Measurements from ENCODE around the gene CLNK.

Gene CLNK

GRCh38 chr4:10504570-10505179, 179.9 kb downstream of the CLNK start:
- DNase-seq: no peak

GRCh38 chr4:10502717-10503116, 181.9 kb downstream of the CLNK start:
- DNase-seq: no peak

GRCh38 chr4:10500776-10501175, 183.8 kb downstream of the CLNK start:
- no peak for DNase-seq

GRCh38 chr4:10496200-10496599, 188.4 kb downstream of the CLNK start:
- no peak for DNase-seq

GRCh38 chr4:10495651-10496050, 188.9 kb downstream of the CLNK start:
- DNase-seq: no peak

GRCh38 chr4:10492464-10492863, 192.1 kb downstream of the CLNK start:
- no peak for DNase-seq

- DNase-seq: no peak
Observed at GRCh38 chr4:10491401-10491800, 193.2 kb downstream of the CLNK start.

GRCh38 chr4:10490996-10491395, 193.6 kb downstream of the CLNK start:
- no peak for DNase-seq

GRCh38 chr4:10482913-10483312, 201.7 kb downstream of the CLNK start:
- no peak for DNase-seq

- DNase-seq: no peak
Observed at GRCh38 chr4:10480616-10481015, 204.0 kb downstream of the CLNK start.

- DNase-seq: no peak
Observed at GRCh38 chr4:10478621-10479020, 205.9 kb downstream of the CLNK start.

- no peak for DNase-seq
Observed at GRCh38 chr4:10470505-10470904, 214.1 kb downstream of the CLNK start.

- DNase-seq: no peak
Observed at GRCh38 chr4:10466161-10466560, 218.4 kb downstream of the CLNK start.

GRCh38 chr4:10462876-10463275, 221.7 kb downstream of the CLNK start:
- no peak for DNase-seq

- DNase-seq: no peak
Observed at GRCh38 chr4:10461850-10462400, 222.6 kb downstream of the CLNK start.

GRCh38 chr4:10461091-10461849, 223.3 kb downstream of the CLNK start:
- DNase-seq: peak; percentile 72 to 80

- no peak for DNase-seq
Observed at GRCh38 chr4:10460313-10461047, 224.1 kb downstream of the CLNK start.

- no peak for DNase-seq
Observed at GRCh38 chr4:10459305-10459704, 225.3 kb downstream of the CLNK start.

GRCh38 chr4:10458177-10458576, 226.4 kb downstream of the CLNK start:
- DNase-seq: no peak

- DNase-seq: peak; percentile 71 to 83
Observed at GRCh38 chr4:10457255-10457801, 227.2 kb downstream of the CLNK start, which contains the start of gene ZNF518B. TSS of gene ZNF518B (minus strand) at chr4:10457426. CDS start at chr4:10446328, 11,098 bp downstream.

- DNase-seq: peak; percentile 29 to 67
Observed at GRCh38 chr4:10456595-10457254, 227.8 kb downstream of the CLNK start.

GRCh38 chr4:10456260-10456594, 228.3 kb downstream of the CLNK start:
- no peak for DNase-seq

- no peak for DNase-seq
Observed at GRCh38 chr4:10455133-10455532, 229.4 kb downstream of the CLNK start.

Measured in inflammatory macrophage (primary cell).